DND-41 (cell line): ENCODE results near the gene LTO1.

Experiments used
- EZH2 ChIP-seq: IDR thresholded peaks from 3 replicates; pipeline ENCODE4 v1.6.1; 2012; ENCODE audit warnings: borderline replicate concordance, low read depth, mild to moderate bottlenecking, moderate library complexity, low read length, inconsistent platforms; ENCODE audit not compliant: severe bottlenecking
- TF ChIP-seq, protein P1 (sequence below): IDR thresholded peaks from 2 replicates; pipeline ENCODE4 v1.5.1; 2012; ENCODE audit warnings: borderline replicate concordance, low read length, moderate library complexity, mild to moderate bottlenecking; ENCODE audit not compliant: poor library complexity, severe bottlenecking; ENCODE audit errors: extremely low read depth

DNA sequence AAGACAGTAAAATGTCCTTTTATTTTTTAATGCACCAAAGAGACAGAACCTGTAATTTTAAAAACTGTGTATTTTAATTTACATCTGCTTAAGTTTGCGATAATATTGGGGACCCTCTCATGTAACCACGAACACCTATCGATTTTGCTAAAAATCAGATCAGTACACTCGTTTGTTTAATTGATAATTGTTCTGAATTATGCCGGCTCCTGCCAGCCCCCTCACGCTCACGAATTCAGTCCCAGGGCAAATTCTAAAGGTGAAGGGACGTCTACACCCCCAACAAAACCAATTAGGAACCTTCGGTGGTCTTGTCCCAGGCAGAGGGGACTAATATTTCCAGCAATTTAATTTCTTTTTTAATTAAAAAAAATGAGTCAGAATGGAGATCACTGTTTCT lies 35.3 kb downstream of the LTO1 start:
- TF ChIP-seq, protein P1, sequence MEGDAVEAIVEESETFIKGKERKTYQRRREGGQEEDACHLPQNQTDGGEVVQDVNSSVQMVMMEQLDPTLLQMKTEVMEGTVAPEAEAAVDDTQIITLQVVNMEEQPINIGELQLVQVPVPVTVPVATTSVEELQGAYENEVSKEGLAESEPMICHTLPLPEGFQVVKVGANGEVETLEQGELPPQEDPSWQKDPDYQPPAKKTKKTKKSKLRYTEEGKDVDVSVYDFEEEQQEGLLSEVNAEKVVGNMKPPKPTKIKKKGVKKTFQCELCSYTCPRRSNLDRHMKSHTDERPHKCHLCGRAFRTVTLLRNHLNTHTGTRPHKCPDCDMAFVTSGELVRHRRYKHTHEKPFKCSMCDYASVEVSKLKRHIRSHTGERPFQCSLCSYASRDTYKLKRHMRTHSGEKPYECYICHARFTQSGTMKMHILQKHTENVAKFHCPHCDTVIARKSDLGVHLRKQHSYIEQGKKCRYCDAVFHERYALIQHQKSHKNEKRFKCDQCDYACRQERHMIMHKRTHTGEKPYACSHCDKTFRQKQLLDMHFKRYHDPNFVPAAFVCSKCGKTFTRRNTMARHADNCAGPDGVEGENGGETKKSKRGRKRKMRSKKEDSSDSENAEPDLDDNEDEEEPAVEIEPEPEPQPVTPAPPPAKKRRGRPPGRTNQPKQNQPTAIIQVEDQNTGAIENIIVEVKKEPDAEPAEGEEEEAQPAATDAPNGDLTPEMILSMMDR: no peak
- no peak for TF ChIP-seq EZH2
